ENCODE results near the gene UBA6. TPM values are rescaled to one million over a fixed set of nuclear protein-coding genes. Genes with fewer than 3 reads are reported as not detected.

The UBA6 gene
- total and polyA plus RNA-seq, 2 donors (not counting 1 experiment from before 2014, with no cell fraction given), result 22.8 to 64.0 TPM

GRCh38 chr4:67712650-67713528 lies 11.9 kb upstream of the UBA6 start:
- Histone ChIP-seq H3K9ac (ENCODE audit: low read length) (no peak overlapping the region), H3K27ac (ENCODE audit: low read length in 2 of 2) (no peak overlapping the region), H3K4me2 (replicated peaks; ENCODE audit: low read depth, low read length, poor library complexity, severe bottlenecking) (no peak overlapping the region), H4K20me1 (ENCODE audit: control insufficient read depth, insufficient read depth, low read length, poor library complexity, severe bottlenecking) (peaks cover 39% of the 10 kb centered on the region), H3K4me3 (ENCODE audit: control extremely low read depth in 1 of 5, extremely low read depth in 1 of 5, insufficient read depth in 1 of 5, low read depth in 2 of 5, low read length in 4 of 5) (no peak overlapping the region), H3K79me2 (ENCODE audit: control insufficient read depth, insufficient read depth, low read length) (peaks cover 63% of the 10 kb centered on the region), H3K9me3 (ENCODE audit: control extremely low read depth in 1 of 3, control insufficient read depth in 2 of 3, insufficient read depth in 1 of 3, low read length in 2 of 3) (peaks cover 0 to 1% (median 0%) of the 10 kb centered on the region in 3 donors), H3K27me3 (replicated peaks in 1 of 4; ENCODE audit: control extremely low read depth in 1 of 4, control insufficient read depth in 3 of 4, insufficient read depth in 4 of 4, low read length in 3 of 4) (no peaks in the 10 kb centered on the region), H3K4me1 (ENCODE audit: control insufficient read depth in 2 of 2, insufficient read depth in 2 of 2, low read length in 2 of 2) (no peaks in the 10 kb centered on the region), H2AFZ (ENCODE audit: insufficient read depth, low read depth, low read length, poor library complexity, severe bottlenecking) (no peak overlapping the region), H3K36me3 (replicated peaks in 1 of 2; ENCODE audit: control extremely low read depth in 1 of 2, control insufficient read depth in 1 of 2, extremely low read depth in 1 of 2, insufficient read depth in 2 of 2, low read length in 1 of 2) (peaks cover 2 to 22% of the 10 kb centered on the region in 2 experiments)
- Mint-ChIP-seq H3K27ac (no peak overlapping the region), H3K27me3 (no peaks in the 10 kb centered on the region), H3K4me1 (peaks cover 15% of the 10 kb centered on the region), H3K9me3 (ENCODE audit: insufficient read depth) (no peaks in the 10 kb centered on the region), H3K4me3 (no peak overlapping the region)
- WGBS (ENCODE audit: insufficient coverage), result 94% methylated on average over 7 of the region's 7 CpGs
- DNase-seq, result no peak
- intact Hi-C loops (cut with micrococcal nuclease), result no loop called here
- no peak for ATAC-seq (ENCODE audit: low read depth)
- CTCF ChIA-PET, result interaction anchor here (2.3 kb wide), 1 partner anchor 34 kb away, joined by 12 read pairs; no protein-coding TSS in a partner anchor
- TF ChIP-seq, protein P1, sequence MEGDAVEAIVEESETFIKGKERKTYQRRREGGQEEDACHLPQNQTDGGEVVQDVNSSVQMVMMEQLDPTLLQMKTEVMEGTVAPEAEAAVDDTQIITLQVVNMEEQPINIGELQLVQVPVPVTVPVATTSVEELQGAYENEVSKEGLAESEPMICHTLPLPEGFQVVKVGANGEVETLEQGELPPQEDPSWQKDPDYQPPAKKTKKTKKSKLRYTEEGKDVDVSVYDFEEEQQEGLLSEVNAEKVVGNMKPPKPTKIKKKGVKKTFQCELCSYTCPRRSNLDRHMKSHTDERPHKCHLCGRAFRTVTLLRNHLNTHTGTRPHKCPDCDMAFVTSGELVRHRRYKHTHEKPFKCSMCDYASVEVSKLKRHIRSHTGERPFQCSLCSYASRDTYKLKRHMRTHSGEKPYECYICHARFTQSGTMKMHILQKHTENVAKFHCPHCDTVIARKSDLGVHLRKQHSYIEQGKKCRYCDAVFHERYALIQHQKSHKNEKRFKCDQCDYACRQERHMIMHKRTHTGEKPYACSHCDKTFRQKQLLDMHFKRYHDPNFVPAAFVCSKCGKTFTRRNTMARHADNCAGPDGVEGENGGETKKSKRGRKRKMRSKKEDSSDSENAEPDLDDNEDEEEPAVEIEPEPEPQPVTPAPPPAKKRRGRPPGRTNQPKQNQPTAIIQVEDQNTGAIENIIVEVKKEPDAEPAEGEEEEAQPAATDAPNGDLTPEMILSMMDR (IDR thresholded peaks at IDR 0.05), result no peak
- no peak for TF ChIP-seq EZH2 (IDR thresholded peaks at IDR 0.05; ENCODE audit: borderline replicate concordance, insufficient read depth, low read depth, low read length, poor library complexity, severe bottlenecking)
- POLR2A ChIA-PET, result no interaction called here

DNA sequence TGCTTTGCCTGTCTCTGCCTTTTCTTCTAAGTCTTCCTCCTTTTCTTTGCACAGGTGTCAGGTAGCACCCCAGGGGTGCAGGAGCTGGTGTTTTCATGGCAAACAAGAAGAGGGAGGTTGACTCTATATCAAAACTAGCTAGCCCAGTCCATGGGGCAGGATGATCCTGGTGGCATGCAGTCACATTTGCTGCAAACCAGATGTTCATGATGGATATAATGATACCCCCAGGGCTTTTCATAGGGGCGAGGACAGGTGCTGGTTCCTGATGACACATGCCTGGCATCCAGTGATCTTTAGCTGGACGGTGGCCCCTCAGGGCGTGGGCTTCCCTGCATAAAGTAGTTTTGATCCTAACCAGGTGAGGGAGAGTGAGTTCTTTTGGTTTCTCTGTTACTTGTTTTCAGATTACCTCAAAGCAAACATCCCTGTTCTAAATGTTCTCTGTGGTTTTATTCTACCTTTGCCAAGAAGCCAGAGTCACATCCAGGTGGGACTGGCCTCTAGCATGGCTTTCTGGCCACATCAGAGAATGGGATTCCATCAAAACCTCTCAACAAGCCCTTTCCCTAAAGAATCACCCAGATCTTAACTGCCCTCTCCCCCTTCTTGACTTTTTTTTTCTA lies 11.2 kb upstream of the UBA6 start:
- WGBS (ENCODE audit: insufficient coverage), result 80% methylated on average over 2 of the region's 3 CpGs
- Histone ChIP-seq H3K27ac (ENCODE audit: low read length in 2 of 2) (no peak overlapping the region), H3K4me1 (ENCODE audit: control insufficient read depth in 2 of 2, insufficient read depth in 2 of 2, low read length in 2 of 2) (no peaks in the 10 kb centered on the region), H3K36me3 (replicated peaks in 1 of 2; ENCODE audit: control extremely low read depth in 1 of 2, control insufficient read depth in 1 of 2, extremely low read depth in 1 of 2, insufficient read depth in 2 of 2, low read length in 1 of 2) (peaks cover 2 to 17% of the 10 kb centered on the region in 2 experiments), H2AFZ (ENCODE audit: insufficient read depth, low read depth, low read length, poor library complexity, severe bottlenecking) (no peak overlapping the region), H3K9ac (ENCODE audit: low read length) (no peak overlapping the region), H3K79me2 (ENCODE audit: control insufficient read depth, insufficient read depth, low read length) (peaks cover 71% of the 10 kb centered on the region), H3K4me2 (replicated peaks; ENCODE audit: low read depth, low read length, poor library complexity, severe bottlenecking) (no peak overlapping the region), H4K20me1 (ENCODE audit: control insufficient read depth, insufficient read depth, low read length, poor library complexity, severe bottlenecking) (peaks cover 39% of the 10 kb centered on the region), H3K27me3 (replicated peaks in 1 of 4; ENCODE audit: control extremely low read depth in 1 of 4, control insufficient read depth in 3 of 4, insufficient read depth in 4 of 4, low read length in 3 of 4) (no peaks in the 10 kb centered on the region), H3K9me3 (ENCODE audit: control extremely low read depth in 1 of 3, control insufficient read depth in 2 of 3, insufficient read depth in 1 of 3, low read length in 2 of 3) (peaks cover 0 to 4% (median 2%) of the 10 kb centered on the region in 3 donors), H3K4me3 (ENCODE audit: control extremely low read depth in 1 of 5, extremely low read depth in 1 of 5, insufficient read depth in 1 of 5, low read depth in 2 of 5, low read length in 4 of 5) (no peak overlapping the region)
- Mint-ChIP-seq H3K4me1 (peaks cover 16% of the 10 kb centered on the region), H3K27ac (no peak overlapping the region), H3K4me3 (no peak overlapping the region), H3K9me3 (ENCODE audit: insufficient read depth) (no peaks in the 10 kb centered on the region), H3K27me3 (no peaks in the 10 kb centered on the region)
- ChIA-PET POLR2A (no interaction called here), CTCF (no interaction called here)
- ATAC-seq (ENCODE audit: low read depth) (no peak), DNase-seq (no peak)
- TF ChIP-seq EZH2 (IDR thresholded peaks at IDR 0.05; ENCODE audit: borderline replicate concordance, insufficient read depth, low read depth, low read length, poor library complexity, severe bottlenecking), result no peak
- TF ChIP-seq, protein P1 (IDR thresholded peaks at IDR 0.05), result no peak
- intact Hi-C loops (cut with micrococcal nuclease), result no loop called here
